Stimulated activated CD8-positive, alpha-beta memory T cell treated with anti-CD3 and anti-CD28 coated beads, Interleukin-7, amount 100 ng/mL, for 48 hours (primary cell): ENCODE results near the gene HDAC10.

Experiments used
- DNase-seq, 2 donors: peaks; one replicate each; pipeline ENCODE4 v3.0.0-alpha.2; 2020; ENCODE audit warnings: low read depth in 1 of 2; ENCODE audit errors: extremely low read depth in 1 of 2

The HDAC10 gene

GRCh38 chr22:50244420-50245213 lies 6.4 kb downstream of the HDAC10 start, which contains the start of gene TUBGCP6:
Gene TUBGCP6 (minus strand): TSS chr22:50245023. CDS start chr22:50244459, 564 bp downstream.
- DNase-seq = peak; percentile 87 to 89

- DNase-seq = no peak
Measured at GRCh38 chr22:50243685-50244419, 7.2 kb downstream of the HDAC10 start.

GRCh38 chr22:50242406-50242949 lies 8.6 kb downstream of the HDAC10 start:
- no peak for DNase-seq

GRCh38 chr22:50238755-50239154 lies 12.3 kb downstream of the HDAC10 start:
- no peak for DNase-seq

- DNase-seq = no peak
Measured at GRCh38 chr22:50236731-50237409, 14.2 kb downstream of the HDAC10 start.

- DNase-seq = no peak
Measured at GRCh38 chr22:50233223-50233622, 17.8 kb downstream of the HDAC10 start.

GRCh38 chr22:50232481-50233151 lies 18.4 kb downstream of the HDAC10 start:
- no peak for DNase-seq

GRCh38 chr22:50229370-50229769 lies 21.7 kb downstream of the HDAC10 start:
- no peak for DNase-seq

- no peak for DNase-seq
Measured at GRCh38 chr22:50228366-50228765, 22.7 kb downstream of the HDAC10 start.

- DNase-seq = no peak
Measured at GRCh38 chr22:50227579-50228215, 23.4 kb downstream of the HDAC10 start.

- no peak for DNase-seq
Measured at GRCh38 chr22:50226875-50227165, 24.2 kb downstream of the HDAC10 start.

GRCh38 chr22:50226063-50226874 lies 24.8 kb downstream of the HDAC10 start:
- DNase-seq = no peak

GRCh38 chr22:50225200-50225969 lies 25.7 kb downstream of the HDAC10 start:
- no peak for DNase-seq

GRCh38 chr22:50224071-50224470 lies 27.0 kb downstream of the HDAC10 start:
- DNase-seq = no peak

- DNase-seq = no peak
Measured at GRCh38 chr22:50222508-50222907, 28.6 kb downstream of the HDAC10 start.

GRCh38 chr22:50221410-50222300 lies 29.4 kb downstream of the HDAC10 start:
- DNase-seq = no peak

- no peak for DNase-seq
Measured at GRCh38 chr22:50220603-50221409, 30.3 kb downstream of the HDAC10 start.
